Astrocyte of the hippocampus (primary cell): ENCODE data around the gene IL17F.

Source experiments
- DNase-seq: peaks from one replicate; pipeline ENCODE4 v3.0.0; 2011; ENCODE audit warnings: low read depth, low spot score

IL17F gene

GRCh38 chr6:52190409-52190808 lies 53.9 kb downstream of the IL17F start:
- no peak for DNase-seq

- no peak for DNase-seq
Measured at GRCh38 chr6:52189974-52190373, 54.3 kb downstream of the IL17F start.

- DNase-seq, result no peak
Measured at GRCh38 chr6:52187098-52187497, 57.2 kb downstream of the IL17F start.
